Neural progenitor cell (in vitro differentiated cells): ENCODE measurements around the gene TENM3. TPM values are rescaled to one million over a fixed set of nuclear protein-coding genes. Genes with fewer than 3 reads are reported as not detected.

Experiments used
- DNase-seq: peaks from one replicate; pipeline ENCODE4 v3.0.0-alpha.2; 2016; ENCODE audit warnings: low spot score
- H2AFZ ChIP-seq: fragments of 200-600 bp; sonication (generic); replicated peaks from 2 replicates; pipeline ENCODE4 v1.6.1; 2016; ENCODE audit warnings: antibody characterized with exemption
- H3F3A ChIP-seq: fragments of 200-600 bp; sonication (generic); 2 replicates; pipeline ENCODE4 v1.6.1; 2016; ENCODE audit warnings: antibody characterized with exemption, low read depth
- H3K27ac ChIP-seq: fragments of 200-600 bp; sonication (generic); 2 replicates; pipeline ENCODE4 v1.5.1; 2016; ENCODE audit warnings: mild to moderate bottlenecking
- H3K27me3 ChIP-seq: fragments of 200-600 bp; sonication (generic); 2 replicates; pipeline ENCODE4 v1.6.1; 2016; ENCODE audit warnings: mild to moderate bottlenecking, moderate library complexity
- H3K36me3 ChIP-seq: fragments of 200-600 bp; sonication (generic); 2 replicates; pipeline ENCODE4 v1.5.1; 2016
- H3K4me1 ChIP-seq: fragments of 200-600 bp; sonication (generic); 2 replicates; pipeline ENCODE4 v1.6.1; 2016; ENCODE audit warnings: mixed run types
- H3K4me2 ChIP-seq: fragments of 200-600 bp; sonication (generic); 2 replicates; pipeline ENCODE4 v1.6.1; 2016
- H3K4me3 ChIP-seq: fragments of 200-600 bp; sonication (generic); 2 replicates; pipeline ENCODE4 v1.5.1; 2016
- H3K79me2 ChIP-seq: fragments of 200-600 bp; sonication (generic); 2 replicates; pipeline ENCODE4 v1.6.1; 2016; ENCODE audit warnings: low read depth
- H3K9ac ChIP-seq: fragments of 200-600 bp; sonication (generic); 2 replicates; pipeline ENCODE4 v1.6.1; 2016
- H3K9me3 ChIP-seq: fragments of 200-600 bp; sonication (generic); 2 replicates; pipeline ENCODE4 v1.5.1; 2016; ENCODE audit warnings: low read depth
- H4K20me1 ChIP-seq: fragments of 200-600 bp; sonication (generic); 2 replicates; pipeline ENCODE4 v1.6.1; 2016; ENCODE audit warnings: low read depth
- H3K27ac Mint-ChIP-seq: 3 replicates; pipeline ENCODE4 v1.8.0; 2021; ENCODE audit warnings: mixed read lengths
- H3K27me3 Mint-ChIP-seq: 2 replicates; pipeline ENCODE4 v1.8.0; 2022; ENCODE audit warnings: low read depth, mild to moderate bottlenecking, inconsistent platforms, moderate library complexity, mixed read lengths; ENCODE audit not compliant: insufficient read depth
- H3K36me3 Mint-ChIP-seq: 3 replicates; pipeline ENCODE4 v1.8.0; 2021; ENCODE audit warnings: mixed read lengths
- H3K4me1 Mint-ChIP-seq: 3 replicates; pipeline ENCODE4 v1.8.0; 2021; ENCODE audit warnings: mixed read lengths
- H3K4me3 Mint-ChIP-seq: 3 replicates; pipeline ENCODE4 v1.8.0; 2021; ENCODE audit warnings: mild to moderate bottlenecking, moderate library complexity, mixed read lengths
- H3K9me3 Mint-ChIP-seq: 3 replicates; pipeline ENCODE4 v1.8.0; 2020; ENCODE audit warnings: mixed read lengths
- EZH2 ChIP-seq: fragments of 200-600 bp; sonication (generic); IDR thresholded peaks from 2 replicates; pipeline ENCODE4 v1.6.1; 2017; ENCODE audit warnings: antibody characterized with exemption, mild to moderate bottlenecking, moderate library complexity
- EZH2phosphoT487 ChIP-seq: fragments of 200-600 bp; sonication (generic); IDR thresholded peaks from 2 replicates; pipeline ENCODE4 v1.6.1; 2017; ENCODE audit warnings: antibody characterized with exemption
- total RNA-seq: library from RNA; depleted of rRNA; stranded (reverse); fragments of >200 nt; gene quantifications from 2 replicates; pipeline ENCODE4 v1.2.3, GENCODE V29; 2015; ENCODE audit warnings: low replicate concordance
- TF ChIP-seq, protein P1 (sequence below): fragments of 200-600 bp; sonication (generic); IDR thresholded peaks from 2 replicates; pipeline ENCODE4 v1.5.1; 2017; ENCODE audit warnings: antibody characterized with exemption, mild to moderate bottlenecking

The TENM3 gene
- total RNA-seq, 1 donor from 2014 or later, result 78.7 TPM

DNA sequence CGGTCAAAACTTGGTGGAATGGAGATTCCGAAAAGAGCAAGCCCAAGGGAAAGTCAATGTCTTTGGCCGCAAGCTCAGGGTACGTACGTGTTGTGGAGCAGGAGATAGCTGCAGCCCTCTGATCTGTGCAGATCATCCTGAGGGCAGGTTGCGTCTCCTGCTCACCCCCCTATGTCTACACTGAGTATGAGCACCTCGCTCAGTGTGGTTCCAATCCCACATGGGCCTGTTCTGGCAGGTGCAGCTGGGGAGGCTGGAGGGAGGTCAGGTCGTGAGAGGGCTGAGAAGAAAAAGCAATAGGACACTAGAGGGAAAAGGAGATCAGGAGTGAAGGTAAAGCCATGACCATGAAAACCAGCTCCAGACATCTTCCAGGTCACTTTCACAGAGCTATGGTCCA is 531.9 kb downstream of the TENM3 start:
- TF ChIP-seq, protein P1, sequence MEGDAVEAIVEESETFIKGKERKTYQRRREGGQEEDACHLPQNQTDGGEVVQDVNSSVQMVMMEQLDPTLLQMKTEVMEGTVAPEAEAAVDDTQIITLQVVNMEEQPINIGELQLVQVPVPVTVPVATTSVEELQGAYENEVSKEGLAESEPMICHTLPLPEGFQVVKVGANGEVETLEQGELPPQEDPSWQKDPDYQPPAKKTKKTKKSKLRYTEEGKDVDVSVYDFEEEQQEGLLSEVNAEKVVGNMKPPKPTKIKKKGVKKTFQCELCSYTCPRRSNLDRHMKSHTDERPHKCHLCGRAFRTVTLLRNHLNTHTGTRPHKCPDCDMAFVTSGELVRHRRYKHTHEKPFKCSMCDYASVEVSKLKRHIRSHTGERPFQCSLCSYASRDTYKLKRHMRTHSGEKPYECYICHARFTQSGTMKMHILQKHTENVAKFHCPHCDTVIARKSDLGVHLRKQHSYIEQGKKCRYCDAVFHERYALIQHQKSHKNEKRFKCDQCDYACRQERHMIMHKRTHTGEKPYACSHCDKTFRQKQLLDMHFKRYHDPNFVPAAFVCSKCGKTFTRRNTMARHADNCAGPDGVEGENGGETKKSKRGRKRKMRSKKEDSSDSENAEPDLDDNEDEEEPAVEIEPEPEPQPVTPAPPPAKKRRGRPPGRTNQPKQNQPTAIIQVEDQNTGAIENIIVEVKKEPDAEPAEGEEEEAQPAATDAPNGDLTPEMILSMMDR, result no peak
- TF ChIP-seq EZH2phosphoT487 (no peak), EZH2 (no peak)
- Mint-ChIP-seq H3K4me3 (no peak overlapping the region), H3K36me3 (peaks cover 46% of the 10 kb centered on the region)

DNA sequence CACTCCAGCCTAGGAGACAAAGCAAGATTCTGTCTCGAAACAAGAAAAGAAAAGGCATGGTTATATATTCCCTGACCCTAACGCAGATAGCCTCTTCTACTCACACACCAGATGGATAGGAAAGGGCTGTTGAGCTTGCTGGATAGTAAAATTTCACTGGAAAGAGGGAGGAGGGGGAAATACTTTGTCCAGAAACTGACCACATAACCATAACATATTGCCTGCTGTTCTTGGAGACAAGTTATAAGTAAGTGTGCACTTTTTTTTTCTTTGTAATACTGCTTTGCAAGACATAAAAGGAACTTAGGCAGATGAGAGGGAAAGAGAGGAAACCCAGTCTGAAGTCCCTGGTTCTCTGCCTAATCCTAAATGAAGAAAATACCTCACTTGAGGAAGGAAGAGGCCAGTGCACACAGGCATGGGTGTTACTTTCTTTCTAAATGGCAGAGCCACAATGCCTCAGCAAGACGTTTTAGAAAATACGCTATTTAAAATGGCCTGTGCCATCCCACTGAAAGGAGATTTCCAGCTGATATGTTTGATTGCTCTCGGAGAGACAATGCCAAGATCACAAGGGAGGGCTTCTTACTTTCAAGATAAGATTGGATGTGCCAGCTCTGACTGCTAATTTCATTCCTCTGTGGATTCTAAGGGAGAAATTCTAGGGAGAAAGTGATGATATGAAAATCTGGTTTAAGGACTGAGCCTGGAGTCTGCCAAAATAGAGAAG is 533.3 kb downstream of the TENM3 start:
- no peaks in the 10 kb centered on the region for H3K36me3 ChIP-seq
- no peak overlapping the region for H3K4me3 ChIP-seq
- H3K4me1 Mint-ChIP-seq, result peaks cover 23% of the 10 kb centered on the region
- peak; percentile 65 for DNase-seq
- peak overlapping the region; percentile 93 for H3K27ac Mint-ChIP-seq
- no peak overlapping the region for H3K4me3 Mint-ChIP-seq
- no peak overlapping the region for H3K9ac ChIP-seq
- peaks cover 21% of the 10 kb centered on the region for H3F3A ChIP-seq
- H3K36me3 Mint-ChIP-seq, result peaks cover 47% of the 10 kb centered on the region
- TF ChIP-seq EZH2phosphoT487 (peak; percentile 99), EZH2 (no peak)
- TF ChIP-seq, protein P1, result no peak
- H3K27me3 ChIP-seq, result no peaks in the 10 kb centered on the region
- H3K27me3 Mint-ChIP-seq, result no peaks in the 10 kb centered on the region
- H3K79me2 ChIP-seq, result no peaks in the 10 kb centered on the region
- H4K20me1 ChIP-seq, result peaks cover 29% of the 10 kb centered on the region
- peaks cover 6% of the 10 kb centered on the region for H3K9me3 Mint-ChIP-seq
- H3K4me2 ChIP-seq, result peak overlapping the region; percentile 43
- no peak overlapping the region for H2AFZ ChIP-seq
- H3K9me3 ChIP-seq, result no peaks in the 10 kb centered on the region
- peak overlapping the region; percentile 8 for H3K27ac ChIP-seq
- H3K4me1 ChIP-seq, result peaks cover 15% of the 10 kb centered on the region

More for the DNA sequence above, 531.9 kb downstream of the TENM3 start:
- Mint-ChIP-seq H3K9me3 (peaks cover 6% of the 10 kb centered on the region), H3K4me1 (peaks cover 23% of the 10 kb centered on the region), H3K27ac (peak overlapping the region; percentile 4), H3K27me3 (no peaks in the 10 kb centered on the region)
- Histone ChIP-seq H3K27me3 (no peaks in the 10 kb centered on the region), H3F3A (peaks cover 28% of the 10 kb centered on the region), H3K79me2 (no peaks in the 10 kb centered on the region), H2AFZ (no peak overlapping the region), H3K4me1 (peaks cover 29% of the 10 kb centered on the region), H3K27ac (no peak overlapping the region), H3K9me3 (no peaks in the 10 kb centered on the region), H4K20me1 (peaks cover 44% of the 10 kb centered on the region), H3K4me3 (no peak overlapping the region), H3K9ac (no peak overlapping the region), H3K4me2 (no peak overlapping the region), H3K36me3 (no peaks in the 10 kb centered on the region)
- DNase-seq, result no peak

DNA sequence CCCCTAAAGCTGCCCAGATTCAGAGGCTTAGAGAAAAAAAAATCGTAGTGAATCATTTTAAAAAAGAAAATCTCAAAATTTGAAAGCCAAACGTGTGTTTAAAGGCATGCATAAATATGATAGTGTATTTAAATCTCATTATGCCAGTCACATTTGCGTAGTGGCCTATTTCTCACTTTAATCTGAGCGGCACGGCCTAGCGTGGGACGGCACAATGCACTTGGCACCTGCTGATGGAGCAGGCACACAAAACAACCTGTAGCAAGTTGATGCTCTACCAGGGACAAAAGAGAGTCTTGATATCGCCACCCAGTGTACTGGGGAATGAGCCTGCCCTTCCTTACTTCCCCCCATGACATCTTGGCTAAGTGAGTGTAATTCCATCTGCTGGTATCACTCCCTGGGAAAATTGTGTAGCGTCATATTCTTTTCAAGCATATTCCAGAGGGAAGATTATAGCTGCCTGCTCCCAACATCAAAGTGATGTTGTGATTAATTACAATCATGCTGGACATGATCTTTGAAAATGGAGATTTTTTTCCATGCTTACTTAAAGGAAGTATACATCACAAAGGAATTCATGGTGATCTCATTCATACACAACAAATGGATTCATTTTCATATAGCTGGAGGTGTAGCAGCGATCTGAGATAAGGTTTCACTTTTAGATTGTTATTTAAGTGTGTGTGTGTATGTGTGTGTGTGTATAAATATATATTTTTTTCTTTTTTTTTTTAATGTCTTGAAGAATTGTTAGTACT is 535.2 kb downstream of the TENM3 start:
- no peak overlapping the region for H3K4me2 ChIP-seq
- H2AFZ ChIP-seq, result no peak overlapping the region
- H3K4me1 ChIP-seq, result peaks cover 13% of the 10 kb centered on the region
- Mint-ChIP-seq H3K9me3 (peaks cover 6% of the 10 kb centered on the region), H3K27ac (no peak overlapping the region), H3K36me3 (peaks cover 39% of the 10 kb centered on the region), H3K27me3 (no peaks in the 10 kb centered on the region), H3K4me3 (no peak overlapping the region), H3K4me1 (peaks cover 23% of the 10 kb centered on the region)
- no peaks in the 10 kb centered on the region for H3K36me3 ChIP-seq
- DNase-seq, result no peak
- H3K27me3 ChIP-seq, result no peaks in the 10 kb centered on the region
- TF ChIP-seq, protein P1, result no peak
- no peak for TF ChIP-seq EZH2phosphoT487
- TF ChIP-seq EZH2, result no peak
- peaks cover 23% of the 10 kb centered on the region for H4K20me1 ChIP-seq
- H3F3A ChIP-seq, result peaks cover 21% of the 10 kb centered on the region
- H3K9me3 ChIP-seq, result no peaks in the 10 kb centered on the region
- H3K9ac ChIP-seq, result no peak overlapping the region
- H3K4me3 ChIP-seq, result no peak overlapping the region
- H3K27ac ChIP-seq, result no peak overlapping the region
- H3K79me2 ChIP-seq, result no peaks in the 10 kb centered on the region
